GM20000 (cell line): ENCODE data around the gene PLA2G4E.

ENCODE experiments used
- DNase-seq: peaks from one replicate; pipeline ENCODE4 v3.0.0; 2012; ENCODE audit warnings: low spot score
- CTCF ChIP-seq: IDR thresholded peaks from 2 replicates; pipeline ENCODE4 v1.5.1; 2012; ENCODE audit warnings: mild to moderate bottlenecking, control low read depth; ENCODE audit errors: extremely low read depth, missing control alignments

The PLA2G4E gene

GRCh38 chr15:42065468-42065867, 44.6 kb upstream of the PLA2G4E start:
- no peak for TF ChIP-seq CTCF
- no peak for DNase-seq

GRCh38 chr15:42065033-42065432, 44.2 kb upstream of the PLA2G4E start:
- TF ChIP-seq CTCF: no peak
- no peak for DNase-seq

- no peak for TF ChIP-seq CTCF
- no peak for DNase-seq
Observed at GRCh38 chr15:42064271-42064670, 43.4 kb upstream of the PLA2G4E start.

- no peak for DNase-seq
- TF ChIP-seq CTCF: no peak
Observed at GRCh38 chr15:42063122-42063848, 42.4 kb upstream of the PLA2G4E start.

GRCh38 chr15:42062284-42062806, 41.5 kb upstream of the PLA2G4E start:
- DNase-seq: no peak
- TF ChIP-seq CTCF: no peak

GRCh38 chr15:42060797-42061196, 40.0 kb upstream of the PLA2G4E start:
- no peak for DNase-seq
- TF ChIP-seq CTCF: no peak

- no peak for DNase-seq
- TF ChIP-seq CTCF: no peak
Observed at GRCh38 chr15:42060477-42060763, 39.6 kb upstream of the PLA2G4E start.
